ENCODE data around the gene IKBKE.

Gene IKBKE

GRCh38 chr1:206500046-206500445, 29.8 kb downstream of the IKBKE start:
- no peak for DNase-seq (ENCODE audit: low read depth)
- H3K4me3 ChIP-seq (ENCODE audit: low read length) = no peak overlapping the region
- TF ChIP-seq, protein P1, sequence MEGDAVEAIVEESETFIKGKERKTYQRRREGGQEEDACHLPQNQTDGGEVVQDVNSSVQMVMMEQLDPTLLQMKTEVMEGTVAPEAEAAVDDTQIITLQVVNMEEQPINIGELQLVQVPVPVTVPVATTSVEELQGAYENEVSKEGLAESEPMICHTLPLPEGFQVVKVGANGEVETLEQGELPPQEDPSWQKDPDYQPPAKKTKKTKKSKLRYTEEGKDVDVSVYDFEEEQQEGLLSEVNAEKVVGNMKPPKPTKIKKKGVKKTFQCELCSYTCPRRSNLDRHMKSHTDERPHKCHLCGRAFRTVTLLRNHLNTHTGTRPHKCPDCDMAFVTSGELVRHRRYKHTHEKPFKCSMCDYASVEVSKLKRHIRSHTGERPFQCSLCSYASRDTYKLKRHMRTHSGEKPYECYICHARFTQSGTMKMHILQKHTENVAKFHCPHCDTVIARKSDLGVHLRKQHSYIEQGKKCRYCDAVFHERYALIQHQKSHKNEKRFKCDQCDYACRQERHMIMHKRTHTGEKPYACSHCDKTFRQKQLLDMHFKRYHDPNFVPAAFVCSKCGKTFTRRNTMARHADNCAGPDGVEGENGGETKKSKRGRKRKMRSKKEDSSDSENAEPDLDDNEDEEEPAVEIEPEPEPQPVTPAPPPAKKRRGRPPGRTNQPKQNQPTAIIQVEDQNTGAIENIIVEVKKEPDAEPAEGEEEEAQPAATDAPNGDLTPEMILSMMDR (IDR thresholded peaks at IDR 0.05; ENCODE audit: insufficient read depth, low read depth, low read length, missing control alignments) = no peak

GRCh38 chr1:206501881-206502280, 31.6 kb downstream of the IKBKE start:
- no peak for DNase-seq (ENCODE audit: low read depth)
- TF ChIP-seq, protein P1 (IDR thresholded peaks at IDR 0.05; ENCODE audit: insufficient read depth, low read depth, low read length, missing control alignments) = no peak
- no peak overlapping the region for H3K4me3 ChIP-seq (ENCODE audit: low read length)

- TF ChIP-seq, protein P1 (IDR thresholded peaks at IDR 0.05; ENCODE audit: insufficient read depth, low read depth, low read length, missing control alignments) = no peak
- H3K4me3 ChIP-seq (ENCODE audit: low read length) = no peak overlapping the region
- DNase-seq (ENCODE audit: low read depth) = no peak
Observed at GRCh38 chr1:206502403-206502802, 32.1 kb downstream of the IKBKE start.

DNA sequence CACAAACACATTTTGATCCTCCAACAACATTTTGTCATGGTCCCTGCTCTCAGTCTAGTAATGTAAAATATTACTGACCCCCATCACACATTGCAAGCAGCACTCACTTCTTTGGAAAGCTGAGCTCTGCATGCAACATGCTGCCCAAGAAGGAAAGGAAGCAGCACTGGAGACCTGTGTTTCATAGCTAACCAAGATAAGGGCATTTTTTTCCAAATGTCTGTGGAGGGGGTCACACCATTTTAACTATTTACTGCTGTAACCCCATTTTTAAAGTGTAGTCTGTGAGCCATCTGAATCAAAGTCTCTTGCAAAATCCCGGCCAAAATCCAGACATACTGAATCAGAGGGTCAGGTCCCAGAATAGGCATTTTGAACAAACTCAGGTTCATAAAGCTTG, 32.5 kb downstream of the IKBKE start:
- no peak overlapping the region for H3K4me3 ChIP-seq (ENCODE audit: low read length)
- DNase-seq (ENCODE audit: low read depth) = no peak
- TF ChIP-seq, protein P1 (IDR thresholded peaks at IDR 0.05; ENCODE audit: insufficient read depth, low read depth, low read length, missing control alignments) = no peak

DNA sequence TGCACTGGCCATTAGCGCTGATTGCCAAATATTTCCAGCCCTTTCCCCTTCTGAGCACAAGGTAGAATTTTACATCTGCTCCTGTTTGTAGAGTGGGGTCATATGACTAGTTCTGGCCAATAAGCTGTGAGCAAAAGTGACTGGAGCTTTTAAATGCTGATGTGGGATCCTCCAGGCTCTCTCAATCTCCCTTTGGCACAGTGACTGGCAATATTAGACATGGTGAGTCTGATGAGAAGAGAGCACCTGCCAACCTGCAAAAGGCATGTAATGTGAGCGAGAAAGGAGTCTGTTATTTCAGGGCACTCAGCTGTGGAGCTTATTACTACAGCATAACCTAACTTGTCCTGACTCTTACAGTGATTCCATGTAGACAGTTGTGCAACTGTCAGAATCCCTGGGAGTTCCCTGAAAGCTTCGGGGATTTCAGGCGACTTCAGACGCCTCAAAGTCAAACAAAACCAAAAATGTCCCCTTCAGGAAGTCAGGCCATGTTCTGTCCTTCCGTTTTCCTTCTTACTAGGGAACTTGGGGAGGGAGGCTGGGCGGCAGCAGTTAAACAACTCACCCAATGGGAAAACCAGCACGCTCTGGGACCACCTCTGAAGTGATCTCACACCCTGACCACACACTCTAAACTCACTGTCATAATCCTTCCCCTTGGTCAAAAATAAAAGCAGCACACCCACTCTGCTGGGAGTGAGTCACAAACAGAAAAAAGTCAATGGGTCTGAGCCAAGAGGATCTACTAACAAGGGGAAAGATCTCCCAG, 33.5 kb downstream of the IKBKE start:
- peak; percentile 92 for DNase-seq (ENCODE audit: low read depth)
- TF ChIP-seq, protein P1 (IDR thresholded peaks at IDR 0.05; ENCODE audit: insufficient read depth, low read depth, low read length, missing control alignments) = no peak

DNA sequence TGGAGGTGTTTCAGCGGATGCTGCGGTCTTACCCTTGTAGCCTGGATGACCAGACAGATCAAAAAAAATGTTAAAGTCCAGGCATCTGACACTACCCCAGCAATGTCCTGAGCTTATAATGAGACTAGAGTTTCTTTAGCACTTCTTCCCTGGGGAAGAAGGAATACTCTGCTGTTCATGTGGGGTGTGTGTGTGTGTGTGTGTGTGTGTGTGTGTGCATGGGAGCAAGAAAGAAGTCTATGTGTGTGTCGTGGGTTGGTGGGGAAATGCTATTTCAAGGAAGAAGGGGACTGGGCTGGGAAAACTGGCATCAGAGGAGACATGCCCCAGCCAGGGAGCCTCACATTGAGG, 34.1 kb downstream of the IKBKE start:
- no peak for DNase-seq (ENCODE audit: low read depth)
- H3K4me3 ChIP-seq (ENCODE audit: low read length) = no peak overlapping the region
- TF ChIP-seq, protein P1 (IDR thresholded peaks at IDR 0.05; ENCODE audit: insufficient read depth, low read depth, low read length, missing control alignments) = no peak

More for the DNA sequence above, 33.5 kb downstream of the IKBKE start:
- no peak overlapping the region for H3K4me3 ChIP-seq (ENCODE audit: low read length)
